ENCODE measurements around the gene CBFA2T3.

The CBFA2T3 gene

DNA sequence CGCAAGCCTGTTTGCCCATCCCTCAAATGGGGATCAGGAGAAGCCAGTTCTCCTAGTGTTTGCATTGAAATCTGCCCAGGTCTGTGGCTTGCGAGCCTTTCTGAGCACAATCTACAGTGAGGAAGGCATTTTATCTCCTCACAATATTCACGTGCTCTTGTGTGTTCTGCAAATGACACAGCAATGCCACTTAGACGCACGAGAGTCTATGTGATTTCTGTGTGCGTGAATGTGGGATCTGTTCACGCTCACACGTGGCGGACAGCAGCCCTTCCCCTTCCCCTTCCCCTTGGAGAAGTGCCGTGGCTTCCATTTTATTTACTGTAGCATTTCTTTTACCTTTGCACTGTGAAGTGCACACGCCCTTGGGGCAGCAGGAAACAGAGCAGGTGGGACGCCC, 17.7 kb upstream of the CBFA2T3 start:
- DNase-seq, result no peak

GRCh38 chr16:88993946-88994600, 17.1 kb upstream of the CBFA2T3 start:
- no peak for DNase-seq

- DNase-seq, result no peak
Measured at GRCh38 chr16:88993166-88993761, 16.3 kb upstream of the CBFA2T3 start.

GRCh38 chr16:88992351-88993165, 15.6 kb upstream of the CBFA2T3 start:
- no peak for DNase-seq

DNA sequence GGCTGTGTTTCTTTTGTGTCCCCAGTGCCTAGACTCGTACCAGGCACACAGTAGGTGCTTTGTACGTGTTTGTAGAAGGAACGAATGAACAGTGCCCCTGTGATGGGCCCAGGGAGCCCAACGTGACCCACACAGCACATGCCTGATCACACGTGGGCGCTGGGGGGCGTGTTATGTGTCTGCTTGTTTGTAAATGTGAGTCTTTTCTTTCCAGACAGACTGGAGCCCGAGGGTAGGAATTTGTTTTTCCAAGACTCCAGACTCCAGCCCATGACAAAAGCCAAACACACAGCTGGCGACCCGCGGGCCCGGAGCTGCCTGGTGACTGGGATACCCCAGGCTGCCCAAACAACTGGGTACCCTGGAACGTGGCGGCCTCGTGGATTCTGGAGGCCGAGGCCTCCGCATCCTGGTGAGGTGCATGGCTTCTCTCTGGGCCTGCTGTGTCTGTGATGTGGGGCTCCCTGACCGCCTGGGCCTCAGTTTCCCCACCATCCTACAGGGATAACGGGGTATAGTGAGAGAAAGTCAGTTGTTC, 14.9 kb upstream of the CBFA2T3 start:
- no peak for DNase-seq

DNA sequence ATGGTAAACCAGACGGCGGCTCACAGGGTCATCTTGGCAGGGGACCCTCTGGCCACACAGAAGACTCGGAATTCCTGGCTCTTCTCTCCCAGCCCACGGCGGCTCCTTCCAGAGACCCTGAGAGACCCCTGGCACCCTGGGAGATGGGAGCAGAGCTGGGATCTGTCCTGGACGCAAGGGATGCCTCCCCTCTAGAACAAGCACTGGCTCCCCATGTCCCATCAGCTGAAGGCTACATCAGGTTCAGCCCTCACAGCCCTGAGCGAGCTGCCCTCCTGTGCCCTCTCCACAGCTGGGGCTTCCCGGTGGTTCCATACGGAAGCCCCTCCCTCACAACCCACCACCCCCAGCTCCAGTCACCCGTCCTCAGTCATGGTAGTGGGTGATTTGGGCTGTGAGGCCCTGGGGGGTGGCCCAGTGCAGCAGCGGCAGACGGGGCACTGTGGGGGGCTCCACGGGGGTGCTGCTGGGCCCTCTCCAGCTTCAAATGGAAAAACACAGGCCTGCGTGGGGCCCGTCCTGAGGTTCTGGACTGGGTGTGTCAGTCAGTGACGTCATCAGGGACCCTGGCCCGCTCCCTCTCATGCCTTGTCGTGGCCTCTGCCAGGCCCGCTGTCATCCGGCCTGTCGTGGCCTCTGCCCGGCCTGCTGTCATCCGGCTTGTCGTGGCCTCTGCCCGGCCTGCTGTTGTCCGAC, 13.0 kb upstream of the CBFA2T3 start:
- no peak for DNase-seq

GRCh38 chr16:88988980-88989811, 12.2 kb upstream of the CBFA2T3 start:
- DNase-seq, result no peak

DNA sequence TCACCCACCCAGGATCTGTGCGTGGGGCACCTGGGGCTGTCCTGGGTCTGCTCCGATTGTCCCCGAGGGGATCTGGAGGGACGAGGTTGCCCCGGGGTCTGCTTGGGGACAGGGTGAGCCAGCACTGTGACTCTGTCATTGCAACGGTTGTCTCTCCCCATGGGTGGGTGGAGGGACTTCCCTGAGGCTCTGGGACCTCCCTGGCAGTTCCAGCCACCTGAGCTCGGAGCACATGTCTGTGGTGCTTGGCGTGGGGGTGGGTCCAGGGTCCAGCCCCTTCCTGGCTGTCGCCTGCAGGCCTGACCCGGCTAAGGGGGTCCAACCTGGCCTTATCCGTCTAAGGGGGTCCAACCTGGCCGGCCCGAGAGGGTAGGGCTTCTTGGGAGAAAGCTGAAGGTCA, 8.5 kb upstream of the CBFA2T3 start:
- DNase-seq, result no peak

GRCh38 chr16:88983771-88984687, 7.0 kb upstream of the CBFA2T3 start:
- DNase-seq, result no peak

GRCh38 chr16:88983165-88983564, 6.2 kb upstream of the CBFA2T3 start:
- DNase-seq, result no peak

- no peak for DNase-seq
Measured at GRCh38 chr16:88982286-88983084, 5.5 kb upstream of the CBFA2T3 start.

GRCh38 chr16:88979353-88980015, 2.5 kb upstream of the CBFA2T3 start:
- no peak for DNase-seq

DNA sequence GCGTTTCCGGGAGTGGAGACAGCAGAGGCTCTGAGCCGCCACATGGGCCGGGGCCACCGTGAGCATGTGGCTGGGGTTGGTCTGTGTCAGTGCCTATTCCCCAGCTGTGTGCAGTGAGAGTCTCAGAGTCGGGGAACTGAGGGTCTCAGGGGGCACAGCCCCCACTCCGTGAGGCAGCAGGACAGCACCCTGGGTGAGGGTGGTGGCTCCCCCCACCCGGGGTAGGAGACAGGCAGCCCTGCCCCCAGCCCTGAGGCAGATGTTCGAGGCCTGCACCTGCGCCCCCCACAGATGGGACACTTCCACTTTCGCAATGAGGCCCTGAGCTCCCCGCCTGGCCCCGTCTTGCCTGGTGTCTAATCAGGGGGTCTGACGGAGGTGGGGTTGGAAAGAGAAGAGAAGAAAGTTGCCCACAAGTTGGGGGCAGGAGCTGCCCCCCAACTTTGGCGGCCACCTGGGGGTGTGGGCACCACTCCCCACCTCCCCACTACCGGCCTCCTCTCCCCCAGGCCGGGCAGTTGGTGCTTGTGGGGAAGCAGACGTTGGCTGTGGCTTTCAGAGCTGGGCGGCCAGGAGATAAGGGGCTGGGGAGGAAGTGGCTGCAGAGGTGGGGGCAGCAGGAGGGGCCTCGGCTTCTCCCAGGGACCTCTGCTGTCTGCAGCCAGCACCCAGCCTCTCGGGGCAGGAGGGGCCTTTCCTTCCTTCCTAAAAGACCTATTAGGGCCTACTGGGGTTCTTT, 1.8 kb upstream of the CBFA2T3 start:
- no peak for DNase-seq

- DNase-seq, result no peak
Measured at GRCh38 chr16:88977812-88978607, 1.0 kb upstream of the CBFA2T3 start.

GRCh38 chr16:88976366-88977017, 515 bp downstream of the CBFA2T3 start:
- no peak for DNase-seq

DNA sequence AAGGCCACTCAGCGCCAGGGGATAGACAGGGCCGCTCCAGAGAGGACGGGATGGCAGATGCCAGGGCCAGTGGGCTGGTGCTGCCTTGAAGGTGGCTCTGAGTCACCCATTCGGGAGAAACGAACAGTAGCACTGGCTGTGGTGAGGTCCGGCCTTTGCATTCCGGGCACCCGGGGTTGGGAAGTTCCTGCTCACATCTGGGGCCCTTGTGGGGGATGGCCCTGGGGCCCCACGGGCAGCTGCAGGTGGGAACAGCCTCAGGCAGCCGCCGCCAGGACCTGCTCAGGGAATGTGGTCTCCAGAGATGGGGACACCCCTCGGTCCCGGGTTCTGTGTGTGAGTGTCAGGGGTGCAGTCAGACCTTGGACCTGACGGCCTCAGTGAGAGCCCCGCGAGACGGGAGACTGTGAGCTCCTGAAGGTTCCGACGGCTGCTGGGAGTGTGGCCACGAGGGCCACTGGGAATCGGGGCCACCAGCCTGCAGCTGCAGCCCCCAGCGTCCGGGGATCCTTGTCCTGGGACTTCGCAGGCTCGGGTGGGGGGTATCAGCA, 1.4 kb downstream of the CBFA2T3 start:
- no peak for DNase-seq

GRCh38 chr16:88974916-88975215, 2.1 kb downstream of the CBFA2T3 start:
- no peak for DNase-seq
